ENCODE results near the gene IPO13.

DNA sequence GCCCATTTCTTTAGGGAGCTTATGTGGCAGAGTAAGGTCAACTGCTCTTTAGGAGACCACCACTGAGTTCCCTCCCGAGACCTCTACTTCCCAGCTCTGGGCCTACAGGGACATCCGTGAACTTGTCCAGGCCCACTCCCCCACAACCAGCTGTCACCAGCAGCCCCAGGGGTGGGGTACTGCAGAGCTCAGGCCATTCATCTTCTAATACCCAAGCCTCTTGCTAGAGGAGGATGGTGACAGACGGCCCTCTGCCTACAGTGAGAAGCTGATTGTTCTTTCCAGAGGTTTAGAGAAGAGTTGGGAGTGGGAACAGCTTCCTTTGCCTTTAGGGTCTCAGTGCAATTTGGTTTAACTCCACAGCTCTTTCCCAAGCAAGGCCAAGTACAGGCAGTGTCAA is 46.4 kb upstream of the IPO13 start:
- TF ChIP-seq, protein P1, sequence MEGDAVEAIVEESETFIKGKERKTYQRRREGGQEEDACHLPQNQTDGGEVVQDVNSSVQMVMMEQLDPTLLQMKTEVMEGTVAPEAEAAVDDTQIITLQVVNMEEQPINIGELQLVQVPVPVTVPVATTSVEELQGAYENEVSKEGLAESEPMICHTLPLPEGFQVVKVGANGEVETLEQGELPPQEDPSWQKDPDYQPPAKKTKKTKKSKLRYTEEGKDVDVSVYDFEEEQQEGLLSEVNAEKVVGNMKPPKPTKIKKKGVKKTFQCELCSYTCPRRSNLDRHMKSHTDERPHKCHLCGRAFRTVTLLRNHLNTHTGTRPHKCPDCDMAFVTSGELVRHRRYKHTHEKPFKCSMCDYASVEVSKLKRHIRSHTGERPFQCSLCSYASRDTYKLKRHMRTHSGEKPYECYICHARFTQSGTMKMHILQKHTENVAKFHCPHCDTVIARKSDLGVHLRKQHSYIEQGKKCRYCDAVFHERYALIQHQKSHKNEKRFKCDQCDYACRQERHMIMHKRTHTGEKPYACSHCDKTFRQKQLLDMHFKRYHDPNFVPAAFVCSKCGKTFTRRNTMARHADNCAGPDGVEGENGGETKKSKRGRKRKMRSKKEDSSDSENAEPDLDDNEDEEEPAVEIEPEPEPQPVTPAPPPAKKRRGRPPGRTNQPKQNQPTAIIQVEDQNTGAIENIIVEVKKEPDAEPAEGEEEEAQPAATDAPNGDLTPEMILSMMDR (IDR thresholded peaks at IDR 0.05; ENCODE audit: borderline replicate concordance, extremely low read depth, low read length, poor library complexity, severe bottlenecking) = no peak
- no peak for TF ChIP-seq EZH2 (IDR thresholded peaks at IDR 0.05; ENCODE audit: borderline replicate concordance, low read depth, low read length, severe bottlenecking)
